ENCODE data around the gene BCCIP.

The BCCIP gene

DNA sequence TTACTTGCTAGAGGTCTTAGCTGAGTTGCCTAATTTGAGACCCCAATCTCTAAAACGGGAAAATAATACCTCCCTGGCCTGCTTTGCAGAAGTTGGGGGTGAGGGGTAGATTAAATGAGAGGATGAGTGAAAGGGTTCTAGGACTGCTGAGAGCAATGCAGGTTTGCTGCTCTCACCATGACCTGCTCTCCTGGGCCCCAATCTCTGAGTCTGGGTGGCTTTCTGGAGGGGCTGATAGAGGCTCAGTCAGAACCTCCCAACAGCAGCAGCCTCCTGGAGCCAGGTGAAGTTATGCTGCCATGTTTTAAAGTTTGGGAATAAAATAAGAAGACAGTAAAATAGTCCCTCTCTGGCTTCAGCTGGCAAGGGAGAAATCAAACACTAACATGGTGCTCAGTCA lies 7.6 kb upstream of the BCCIP start:
- TF ChIP-seq, protein P1, sequence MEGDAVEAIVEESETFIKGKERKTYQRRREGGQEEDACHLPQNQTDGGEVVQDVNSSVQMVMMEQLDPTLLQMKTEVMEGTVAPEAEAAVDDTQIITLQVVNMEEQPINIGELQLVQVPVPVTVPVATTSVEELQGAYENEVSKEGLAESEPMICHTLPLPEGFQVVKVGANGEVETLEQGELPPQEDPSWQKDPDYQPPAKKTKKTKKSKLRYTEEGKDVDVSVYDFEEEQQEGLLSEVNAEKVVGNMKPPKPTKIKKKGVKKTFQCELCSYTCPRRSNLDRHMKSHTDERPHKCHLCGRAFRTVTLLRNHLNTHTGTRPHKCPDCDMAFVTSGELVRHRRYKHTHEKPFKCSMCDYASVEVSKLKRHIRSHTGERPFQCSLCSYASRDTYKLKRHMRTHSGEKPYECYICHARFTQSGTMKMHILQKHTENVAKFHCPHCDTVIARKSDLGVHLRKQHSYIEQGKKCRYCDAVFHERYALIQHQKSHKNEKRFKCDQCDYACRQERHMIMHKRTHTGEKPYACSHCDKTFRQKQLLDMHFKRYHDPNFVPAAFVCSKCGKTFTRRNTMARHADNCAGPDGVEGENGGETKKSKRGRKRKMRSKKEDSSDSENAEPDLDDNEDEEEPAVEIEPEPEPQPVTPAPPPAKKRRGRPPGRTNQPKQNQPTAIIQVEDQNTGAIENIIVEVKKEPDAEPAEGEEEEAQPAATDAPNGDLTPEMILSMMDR (conservative IDR thresholded peaks at IDR 0.05): no peak
- TF ChIP-seq ZFX (IDR thresholded peaks at IDR 0.05): no peak
- H3K27ac ChIP-seq: no peak overlapping the region

DNA sequence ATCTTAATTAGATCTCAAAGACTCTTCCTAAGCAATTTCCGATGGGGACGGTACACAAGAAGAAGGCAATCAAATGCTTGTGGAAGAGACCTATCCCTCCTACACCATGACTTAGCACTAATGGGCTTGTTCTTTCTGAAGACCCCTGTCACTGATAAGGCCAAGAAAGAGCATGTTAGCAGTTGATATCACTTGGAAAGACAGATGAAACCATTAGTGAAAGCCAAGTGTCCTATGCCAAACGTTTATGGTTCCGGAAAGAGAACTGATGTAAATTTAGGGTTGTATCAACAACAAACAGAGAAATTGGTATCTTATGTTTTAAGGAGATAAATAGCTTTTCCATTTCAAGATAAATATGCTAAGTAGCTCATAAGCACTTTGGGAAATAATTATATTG lies 6.8 kb upstream of the BCCIP start:
- no peak for TF ChIP-seq ZFX (IDR thresholded peaks at IDR 0.05)
- TF ChIP-seq, protein P1 (conservative IDR thresholded peaks at IDR 0.05): no peak
- H3K27ac ChIP-seq: no peak overlapping the region

GRCh38 chr10:125817337-125817946 lies 5.9 kb upstream of the BCCIP start:
- TF ChIP-seq, protein P1 (conservative IDR thresholded peaks at IDR 0.05): no peak
- TF ChIP-seq ZFX (IDR thresholded peaks at IDR 0.05): no peak
- no peak overlapping the region for H3K27ac ChIP-seq

DNA sequence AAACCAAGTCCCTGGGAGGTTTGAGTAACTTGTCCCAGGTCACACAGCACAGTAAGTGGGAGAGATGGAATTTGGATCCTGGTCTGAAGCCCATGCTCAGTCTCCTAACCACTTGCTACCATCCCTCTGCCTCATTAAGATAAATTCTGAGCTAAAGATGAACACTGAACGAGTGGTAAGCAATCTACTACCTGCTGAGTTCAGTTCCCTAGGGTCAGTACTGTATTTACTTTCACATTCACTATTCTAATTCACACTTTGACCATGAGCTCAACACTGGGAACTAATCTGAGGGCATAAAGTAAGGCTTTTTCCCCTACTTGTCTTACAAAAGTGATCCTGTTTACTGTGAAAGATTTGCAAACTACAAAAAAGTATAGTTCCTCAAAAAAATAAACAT lies 2.6 kb upstream of the BCCIP start:
- no peak overlapping the region for H3K27ac ChIP-seq
- TF ChIP-seq ZFX (IDR thresholded peaks at IDR 0.05): no peak
- TF ChIP-seq, protein P1 (conservative IDR thresholded peaks at IDR 0.05): no peak

GRCh38 chr10:125823663-125824251 lies 411 bp downstream of the BCCIP start:
- peak overlapping the region; percentile 93 for H3K27ac ChIP-seq
- no peak for TF ChIP-seq ZFX (IDR thresholded peaks at IDR 0.05)
- TF ChIP-seq, protein P1 (conservative IDR thresholded peaks at IDR 0.05): no peak

- TF ChIP-seq, protein P1 (conservative IDR thresholded peaks at IDR 0.05): no peak
- no peak for TF ChIP-seq ZFX (IDR thresholded peaks at IDR 0.05)
- H3K27ac ChIP-seq: no peak overlapping the region
Measured at GRCh38 chr10:125824736-125825135, 1.4 kb downstream of the BCCIP start.

DNA sequence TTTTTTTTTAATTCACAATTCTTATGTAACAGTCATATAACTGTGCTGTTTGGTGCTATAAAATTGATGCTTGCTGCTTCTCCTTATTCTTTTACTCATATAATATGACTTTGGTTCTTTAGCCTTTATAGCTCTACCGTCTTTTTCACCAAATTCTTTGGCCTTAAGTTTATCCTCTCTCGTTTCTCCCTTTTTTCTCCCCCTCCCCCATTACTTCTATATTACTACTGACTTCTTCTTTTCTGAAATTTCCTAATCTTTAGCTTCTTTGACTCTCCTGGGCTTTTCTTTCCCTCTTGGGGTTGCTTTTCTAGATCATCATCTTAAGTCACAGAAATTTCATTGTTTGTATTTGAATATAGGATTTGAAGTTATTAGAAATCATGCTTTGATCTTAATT lies 3.8 kb downstream of the BCCIP start:
- TF ChIP-seq, protein P1 (conservative IDR thresholded peaks at IDR 0.05): no peak
- no peak for TF ChIP-seq ZFX (IDR thresholded peaks at IDR 0.05)

More for the DNA sequence above, 3.8 kb downstream of the BCCIP start:
- no peak overlapping the region for H3K27ac ChIP-seq
